HG02970 (cell line): ENCODE data around the gene ARHGAP42.
"Not testable (repeated sequence)": the region's sequence is repeated elsewhere in the genome, so short reads cannot be mapped to it uniquely, and the experiment has no call there.

Source experiments
- ATAC-seq: cut with Tn5 transposase; IDR thresholded peaks from one replicate; pipeline ENCODE4 v1.9.1; 2021; ENCODE audit warnings: mild to moderate bottlenecking, moderate library complexity, moderate number of reproducible peaks; ENCODE audit not compliant: unreplicated experiment, low FRiP score

Gene ARHGAP42

GRCh38 chr11:100861212-100861611 is 174.1 kb downstream of the ARHGAP42 start:
- ATAC-seq = no peak

- ATAC-seq = no peak
Measured at GRCh38 chr11:100863080-100863581, 176.0 kb downstream of the ARHGAP42 start.

GRCh38 chr11:100865443-100866065 is 178.5 kb downstream of the ARHGAP42 start:
- no peak for ATAC-seq

GRCh38 chr11:100866453-100866852 is 179.4 kb downstream of the ARHGAP42 start:
- no peak for ATAC-seq

- no peak for ATAC-seq
Measured at GRCh38 chr11:100867606-100868005, 180.5 kb downstream of the ARHGAP42 start.

- ATAC-seq = no peak
Measured at GRCh38 chr11:100869328-100869727, 182.2 kb downstream of the ARHGAP42 start.

GRCh38 chr11:100870138-100870537 is 183.1 kb downstream of the ARHGAP42 start:
- ATAC-seq = no peak

- no peak for ATAC-seq
Measured at GRCh38 chr11:100872951-100873740, 186.1 kb downstream of the ARHGAP42 start.

GRCh38 chr11:100874203-100874602 is 187.1 kb downstream of the ARHGAP42 start:
- no peak for ATAC-seq

GRCh38 chr11:100875521-100875869 is 188.4 kb downstream of the ARHGAP42 start:
- no peak for ATAC-seq

GRCh38 chr11:100876815-100877520 is 189.9 kb downstream of the ARHGAP42 start:
- no peak for ATAC-seq

GRCh38 chr11:100878474-100878873 is 191.4 kb downstream of the ARHGAP42 start:
- no peak for ATAC-seq

GRCh38 chr11:100882957-100883356 is 195.9 kb downstream of the ARHGAP42 start:
- ATAC-seq = no peak

- ATAC-seq = no peak
Measured at GRCh38 chr11:100883830-100884229, 196.7 kb downstream of the ARHGAP42 start.

- ATAC-seq = no peak
Measured at GRCh38 chr11:100887659-100888058, 200.6 kb downstream of the ARHGAP42 start.

GRCh38 chr11:100888836-100889235 is 201.7 kb downstream of the ARHGAP42 start:
- no peak for ATAC-seq

GRCh38 chr11:100889758-100890157 is 202.7 kb downstream of the ARHGAP42 start:
- ATAC-seq = no peak

- ATAC-seq = no peak
Measured at GRCh38 chr11:100890789-100891188, 203.7 kb downstream of the ARHGAP42 start.

GRCh38 chr11:100892886-100893285 is 205.8 kb downstream of the ARHGAP42 start:
- ATAC-seq = no peak

GRCh38 chr11:100895449-100895848 is 208.4 kb downstream of the ARHGAP42 start:
- ATAC-seq = no peak

- not testable (repeated sequence) for ATAC-seq
Measured at GRCh38 chr11:100895976-100896375, 208.9 kb downstream of the ARHGAP42 start.
